Measurements from ENCODE around the gene KCNJ1. TPM values are rescaled to one million over a fixed set of nuclear protein-coding genes. Genes with fewer than 3 reads are reported as not detected.

The KCNJ1 gene
- total RNA-seq, 2 experiments from 2014 or later = 0.22 to 0.27 TPM

GRCh38 chr11:128915149-128915521, 48.0 kb upstream of the KCNJ1 start:
- H3K36me3 ChIP-seq (ENCODE audit: insufficient read depth, low read length) = no peaks in the 10 kb centered on the region
- no peak for DNase-seq
- peaks cover 5 to 19% of the 10 kb centered on the region in 2 experiments for H3K27me3 ChIP-seq (ENCODE audit: control insufficient read depth in 1 of 2, insufficient read depth in 2 of 2, low read length in 2 of 2)
- peaks cover 0 to 11% of the 10 kb centered on the region in 2 experiments for H3K9me3 ChIP-seq (ENCODE audit: control insufficient read depth in 1 of 2, insufficient read depth in 1 of 2, low read length in 2 of 2)
- ATAC-seq (ENCODE audit: poor library complexity) = no peak
- no peak overlapping the region for H3K27ac ChIP-seq (ENCODE audit: low read depth in 1 of 2, low read length in 2 of 2)
- no peak overlapping the region for H3K27ac Mint-ChIP-seq
- no peaks in the 10 kb centered on the region for H3K4me1 Mint-ChIP-seq (ENCODE audit: low read depth)
- CTCF ChIA-PET = interaction anchor here (1.0 kb wide), 1 partner anchor 9 kb away, joined by 3 read pairs; no protein-coding TSS in a partner anchor
- no peak overlapping the region for H3K4me3 Mint-ChIP-seq
- H3K36me3 Mint-ChIP-seq (ENCODE audit: low read depth) = no peaks in the 10 kb centered on the region
- POLR2A ChIA-PET = no interaction called here
- H3K9me3 Mint-ChIP-seq = no peaks in the 10 kb centered on the region
- intact Hi-C loops (cut with DNase I, micrococcal nuclease) = no loop called here
- H3K4me1 ChIP-seq (ENCODE audit: insufficient read depth, low read length) = no peaks in the 10 kb centered on the region
- TF ChIP-seq CTCF (IDR thresholded peaks at IDR 0.05) = no peak
- peaks cover 67% of the 10 kb centered on the region for H3K27me3 Mint-ChIP-seq
- H3K4me3 ChIP-seq (ENCODE audit: low read length) = no peak overlapping the region

GRCh38 chr11:128914216-128915148, 47.4 kb upstream of the KCNJ1 start:
- Mint-ChIP-seq H3K36me3 (ENCODE audit: low read depth) (no peaks in the 10 kb centered on the region), H3K27me3 (peaks cover 73% of the 10 kb centered on the region), H3K4me3 (no peak overlapping the region), H3K4me1 (ENCODE audit: low read depth) (no peaks in the 10 kb centered on the region), H3K9me3 (no peaks in the 10 kb centered on the region), H3K27ac (no peak overlapping the region)
- ChIA-PET POLR2A (no interaction called here), CTCF (interaction anchor here (1.0 kb wide), 1 partner anchor 9 kb away, joined by 3 read pairs; no protein-coding TSS in a partner anchor)
- Histone ChIP-seq H3K4me1 (ENCODE audit: insufficient read depth, low read length) (no peaks in the 10 kb centered on the region), H3K27ac (ENCODE audit: low read depth in 1 of 2, low read length in 2 of 2) (no peak overlapping the region), H3K9me3 (ENCODE audit: control insufficient read depth in 1 of 2, insufficient read depth in 1 of 2, low read length in 2 of 2) (peaks cover 0 to 11% of the 10 kb centered on the region in 2 experiments), H3K36me3 (ENCODE audit: insufficient read depth, low read length) (no peaks in the 10 kb centered on the region), H3K27me3 (ENCODE audit: control insufficient read depth in 1 of 2, insufficient read depth in 2 of 2, low read length in 2 of 2) (peaks cover 10 to 16% of the 10 kb centered on the region in 2 experiments), H3K4me3 (ENCODE audit: low read length) (no peak overlapping the region)
- DNase-seq = no peak
- no peak for ATAC-seq (ENCODE audit: poor library complexity)
- intact Hi-C loops (cut with DNase I, micrococcal nuclease) = no loop called here
- TF ChIP-seq CTCF (IDR thresholded peaks at IDR 0.05) = no peak

- no peaks in the 10 kb centered on the region for H3K9me3 Mint-ChIP-seq
- DNase-seq (no peak), ATAC-seq (ENCODE audit: poor library complexity) (no peak)
- no peak overlapping the region for H3K27ac ChIP-seq (ENCODE audit: low read depth in 1 of 2, low read length in 2 of 2)
- H3K4me1 ChIP-seq (ENCODE audit: insufficient read depth, low read length) = peaks cover under 1% of the 10 kb centered on the region
- TF ChIP-seq CTCF (IDR thresholded peaks at IDR 0.05) = no peak
- H3K36me3 ChIP-seq (ENCODE audit: insufficient read depth, low read length) = no peaks in the 10 kb centered on the region
- no peak overlapping the region for H3K27ac Mint-ChIP-seq
- H3K4me3 Mint-ChIP-seq = no peak overlapping the region
- CTCF ChIA-PET = no interaction called here
- no peak overlapping the region for H3K4me3 ChIP-seq (ENCODE audit: low read length)
- POLR2A ChIA-PET = no interaction called here
- H3K27me3 Mint-ChIP-seq = peaks cover 76% of the 10 kb centered on the region
- H3K36me3 Mint-ChIP-seq (ENCODE audit: low read depth) = no peaks in the 10 kb centered on the region
- intact Hi-C loops (cut with DNase I, micrococcal nuclease) = no loop called here
- peaks cover 0 to 8% of the 10 kb centered on the region in 2 experiments for H3K9me3 ChIP-seq (ENCODE audit: control insufficient read depth in 1 of 2, insufficient read depth in 1 of 2, low read length in 2 of 2)
- peaks cover 17 to 22% of the 10 kb centered on the region in 2 experiments for H3K27me3 ChIP-seq (ENCODE audit: control insufficient read depth in 1 of 2, insufficient read depth in 2 of 2, low read length in 2 of 2)
- H3K4me1 Mint-ChIP-seq (ENCODE audit: low read depth) = no peaks in the 10 kb centered on the region
These were observed 46.7 kb upstream of the KCNJ1 start for GRCh38 chr11:128913806-128914205.
